ENCODE measurements around the gene FADS2.

FADS2 gene

DNA sequence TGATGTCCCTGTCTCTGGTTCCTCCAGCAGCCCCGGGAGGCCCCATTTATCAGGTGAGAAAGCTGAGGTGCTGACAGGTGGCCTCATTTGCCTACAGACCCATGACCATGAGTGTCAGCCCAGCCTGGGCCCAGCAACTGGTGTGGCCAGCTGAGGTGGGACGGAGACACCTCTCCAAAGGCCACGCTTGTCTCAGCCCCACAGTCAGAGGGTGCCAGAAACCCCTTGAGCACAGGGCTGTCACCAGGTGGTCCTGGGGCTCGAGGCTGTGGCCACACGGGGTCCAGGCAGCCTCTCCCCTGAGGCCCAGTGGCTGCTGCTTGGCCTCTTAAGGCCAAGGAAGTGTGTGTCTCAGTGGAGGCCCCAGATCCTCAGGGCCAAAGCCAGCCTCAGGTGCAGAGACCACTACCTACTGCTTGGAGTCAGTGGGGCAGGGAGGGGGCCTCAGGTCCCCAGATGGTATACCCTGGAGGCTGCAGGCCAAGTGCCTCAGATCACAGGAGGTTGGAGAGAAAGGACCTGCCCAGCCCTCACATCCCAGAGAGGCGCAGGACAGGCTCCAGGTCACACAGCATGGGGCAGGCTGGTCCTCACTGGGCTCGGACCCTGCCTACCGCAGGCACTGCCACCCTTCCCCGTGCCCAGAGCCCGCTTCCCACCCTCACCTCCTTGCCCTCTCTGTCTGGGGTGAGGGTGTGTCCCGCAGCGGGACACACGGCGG is 77.9 kb downstream of the FADS2 start:
- in situ Hi-C loops (cut with HindIII; ENCODE audit: low pct_unique_long_range_greater_than_20kb, low sequenced_read_pairs) = no loop called here
- DNase-seq (ENCODE audit: low read depth in 1 of 2, low spot score in 1 of 2) = no peak
- no peak for TF ChIP-seq JUND (IDR thresholded peaks at IDR 0.05; ENCODE audit: low read depth)

DNA sequence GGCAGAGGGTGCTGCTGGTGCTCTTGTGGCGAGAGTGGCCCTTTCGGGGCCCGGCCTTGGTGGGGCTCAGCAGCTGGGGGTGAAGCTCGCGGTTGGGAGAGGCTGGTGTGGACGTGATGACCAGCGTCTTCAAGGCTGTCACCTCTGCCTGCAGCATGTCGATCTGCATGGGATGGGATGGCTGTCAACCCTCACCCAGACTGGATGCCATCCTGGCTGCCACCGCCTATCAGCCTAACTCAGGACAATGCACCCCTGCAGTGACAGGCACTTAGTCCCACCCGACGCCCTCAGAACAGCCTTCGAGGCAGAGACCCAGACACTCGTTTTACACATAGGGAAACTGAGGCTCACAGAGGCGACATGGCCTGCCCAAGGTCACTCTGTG is 78.4 kb downstream of the FADS2 start:
- in situ Hi-C loops (cut with HindIII; ENCODE audit: low pct_unique_long_range_greater_than_20kb, low sequenced_read_pairs) = no loop called here
- TF ChIP-seq JUND (IDR thresholded peaks at IDR 0.05; ENCODE audit: low read depth) = no peak
- no peak for DNase-seq (ENCODE audit: low read depth in 1 of 2, low spot score in 1 of 2)

DNA sequence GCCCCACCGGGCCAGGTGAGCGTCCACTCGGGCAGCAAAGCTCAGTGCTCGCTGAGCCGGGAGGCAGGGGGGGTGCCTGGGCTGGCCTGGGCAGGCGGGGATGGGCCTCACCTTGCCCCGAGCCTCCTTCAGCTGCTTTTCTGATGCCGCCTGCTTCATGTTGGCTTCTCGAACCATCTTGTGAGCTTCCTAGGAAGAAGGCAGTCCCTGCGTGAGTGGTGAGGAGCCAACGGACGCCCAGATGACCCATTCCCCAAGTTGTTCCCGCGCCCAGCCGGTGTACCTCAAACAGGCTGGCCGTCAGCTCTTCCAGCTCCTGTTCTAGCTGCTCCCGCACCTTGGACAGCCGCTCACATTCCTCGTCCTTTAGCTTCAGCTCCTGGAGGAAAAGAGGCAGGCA is 79.2 kb downstream of the FADS2 start:
- no peak for DNase-seq (ENCODE audit: low read depth in 1 of 2, low spot score in 1 of 2)
- no peak for TF ChIP-seq JUND (IDR thresholded peaks at IDR 0.05; ENCODE audit: low read depth)
- in situ Hi-C loops (cut with HindIII; ENCODE audit: low pct_unique_long_range_greater_than_20kb, low sequenced_read_pairs) = no loop called here

- no peak for TF ChIP-seq JUND (IDR thresholded peaks at IDR 0.05; ENCODE audit: low read depth)
- in situ Hi-C loops (cut with HindIII; ENCODE audit: low pct_unique_long_range_greater_than_20kb, low sequenced_read_pairs) = no loop called here
- no peak for DNase-seq (ENCODE audit: low read depth in 1 of 2, low spot score in 1 of 2)
Measured at GRCh38 chr11:61907871-61908729, 80.0 kb downstream of the FADS2 start.

- no peak for TF ChIP-seq JUND (IDR thresholded peaks at IDR 0.05; ENCODE audit: low read depth)
- in situ Hi-C loops (cut with HindIII; ENCODE audit: low pct_unique_long_range_greater_than_20kb, low sequenced_read_pairs) = no loop called here
- no peak for DNase-seq (ENCODE audit: low read depth in 1 of 2, low spot score in 1 of 2)
Measured at GRCh38 chr11:61908730-61909316, 80.7 kb downstream of the FADS2 start.

DNA sequence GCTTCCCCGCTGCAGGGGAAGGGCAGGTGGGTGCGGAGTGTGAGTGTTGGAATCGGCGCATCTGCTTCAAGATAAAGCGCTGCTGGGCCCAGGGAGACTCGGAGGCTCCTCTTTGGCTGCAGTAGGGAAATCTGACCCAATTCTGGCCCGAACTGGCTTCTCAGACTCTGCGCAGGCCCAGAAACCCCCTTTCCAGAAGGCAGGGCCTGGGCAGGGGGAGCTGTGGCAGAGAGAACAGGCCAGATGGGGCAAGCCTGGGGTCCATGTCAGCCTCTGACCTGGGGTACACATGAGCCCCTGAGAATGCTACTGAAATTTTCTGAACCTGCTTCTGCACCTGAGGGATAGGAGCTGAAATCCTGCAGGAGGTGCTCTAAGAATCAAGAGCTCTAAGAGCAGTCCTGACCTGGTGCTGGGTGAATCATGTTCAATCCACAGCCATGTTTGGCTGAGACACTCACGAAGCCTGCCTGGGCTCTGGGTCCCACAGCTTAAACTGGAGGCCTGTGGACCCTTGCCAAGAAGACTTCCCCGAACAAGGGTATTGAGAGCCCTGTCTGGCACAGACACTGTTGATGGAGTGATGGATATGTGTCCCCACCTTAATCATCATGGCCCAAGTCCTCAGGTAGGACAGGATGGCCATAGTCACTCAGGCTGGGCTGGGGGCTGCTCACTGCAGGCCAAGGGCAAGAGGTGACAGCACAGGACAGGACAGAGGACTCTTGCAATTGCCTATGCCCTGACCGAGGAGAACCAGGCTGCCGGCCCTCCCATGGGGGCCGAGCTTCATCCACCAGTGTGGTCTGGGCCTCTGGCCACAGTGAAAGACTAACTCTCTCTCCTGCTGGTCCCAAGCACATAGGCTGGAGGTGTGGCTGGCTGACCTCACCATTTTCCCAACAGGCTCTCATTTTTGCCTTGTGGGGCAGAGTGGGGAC is 82.4 kb downstream of the FADS2 start:
- no peak for DNase-seq (ENCODE audit: low read depth in 1 of 2, low spot score in 1 of 2)
- TF ChIP-seq JUND (IDR thresholded peaks at IDR 0.05; ENCODE audit: low read depth) = no peak
- in situ Hi-C loops (cut with HindIII; ENCODE audit: low pct_unique_long_range_greater_than_20kb, low sequenced_read_pairs) = no loop called here

DNA sequence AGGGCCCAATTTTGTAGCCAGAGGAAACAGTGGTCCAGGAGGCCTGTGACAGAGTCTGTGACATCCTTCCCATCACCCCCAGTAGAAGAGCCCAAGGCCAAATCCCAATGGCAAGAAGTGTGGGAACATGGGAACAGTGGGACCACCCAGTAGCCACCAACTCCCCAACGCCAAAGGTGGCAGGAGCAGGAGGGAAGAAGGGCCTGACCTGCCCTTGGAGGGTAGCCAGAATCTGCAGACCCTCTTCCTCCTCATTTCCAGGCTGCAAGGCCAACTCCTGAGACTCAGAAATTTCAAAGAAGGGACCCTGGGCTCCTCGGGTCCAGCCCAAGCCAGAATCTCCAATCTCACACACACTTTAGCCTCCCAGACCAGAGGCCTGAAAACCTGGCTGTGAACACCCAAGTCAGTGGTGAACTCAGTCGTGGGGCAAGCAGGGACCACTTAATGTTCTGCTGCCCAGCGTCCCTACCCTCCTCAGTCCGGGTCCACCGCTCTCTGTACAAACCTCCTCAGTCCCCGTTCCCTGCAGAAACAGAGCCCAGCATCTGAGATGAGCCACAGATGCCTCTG is 83.1 kb downstream of the FADS2 start:
- DNase-seq (ENCODE audit: low read depth in 1 of 2, low spot score in 1 of 2) = no peak
- no peak for TF ChIP-seq JUND (IDR thresholded peaks at IDR 0.05; ENCODE audit: low read depth)
- in situ Hi-C loops (cut with HindIII; ENCODE audit: low pct_unique_long_range_greater_than_20kb, low sequenced_read_pairs) = no loop called here

DNA sequence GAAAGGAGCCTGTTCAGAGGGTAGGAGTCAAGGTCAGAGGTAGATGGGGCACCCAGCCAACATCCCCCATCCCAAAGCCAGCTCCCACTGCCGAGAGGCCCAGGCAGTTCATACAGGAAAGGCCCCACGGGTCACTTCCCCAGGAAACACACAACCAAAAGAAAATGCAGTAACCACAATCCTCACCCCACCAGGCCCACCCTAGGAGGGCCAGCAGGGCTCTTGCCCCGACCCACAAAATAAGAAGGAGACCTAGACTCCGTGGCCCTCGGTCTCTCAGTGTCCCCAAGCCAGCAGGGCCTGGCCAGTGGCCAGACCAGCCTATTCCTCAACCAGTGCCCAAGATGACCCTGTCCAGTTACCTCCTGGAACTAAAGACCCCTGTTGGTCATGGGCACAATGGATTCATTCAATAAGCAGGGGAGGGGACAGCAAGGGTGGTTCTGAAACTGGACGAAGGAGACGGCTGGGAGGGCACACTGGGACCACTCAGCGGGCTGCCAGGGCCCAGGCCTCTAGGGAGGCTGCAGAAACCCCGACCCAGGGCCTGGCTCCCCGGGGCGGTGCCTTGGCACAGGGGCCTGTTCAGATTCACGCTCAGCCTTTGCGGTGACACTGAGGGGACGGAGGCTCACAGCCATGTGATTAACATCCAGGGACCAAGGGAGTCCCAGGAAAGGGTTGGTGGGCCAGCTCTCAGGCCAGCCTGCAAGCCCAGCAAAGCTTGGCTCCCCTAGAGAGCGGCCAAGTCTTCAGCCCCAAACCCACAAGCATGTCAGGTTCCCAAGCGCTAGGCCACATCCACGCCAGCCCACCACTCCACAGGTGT is 83.8 kb downstream of the FADS2 start:
- no peak for DNase-seq (ENCODE audit: low read depth in 1 of 2, low spot score in 1 of 2)
- in situ Hi-C loops (cut with HindIII; ENCODE audit: low pct_unique_long_range_greater_than_20kb, low sequenced_read_pairs) = no loop called here

DNA sequence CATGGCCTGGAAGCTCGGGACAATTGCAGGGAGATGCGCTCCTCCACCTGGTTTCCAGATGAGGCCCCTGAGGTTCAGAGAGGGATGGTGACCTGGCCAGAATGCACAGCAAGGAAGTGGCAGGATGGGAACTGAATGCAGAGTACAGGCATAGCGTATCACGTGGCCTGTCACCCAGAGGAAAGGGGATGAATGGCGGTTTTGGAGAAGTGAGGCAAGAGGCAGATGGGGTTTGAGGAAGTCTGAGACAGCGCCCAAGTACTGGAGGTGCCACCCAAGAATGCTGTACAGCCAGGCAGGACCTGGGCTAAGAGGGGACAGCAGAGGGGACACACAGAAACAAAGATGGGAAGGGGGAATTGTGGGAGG is 84.4 kb downstream of the FADS2 start:
- in situ Hi-C loops (cut with HindIII; ENCODE audit: low pct_unique_long_range_greater_than_20kb, low sequenced_read_pairs) = no loop called here
- TF ChIP-seq JUND (IDR thresholded peaks at IDR 0.05; ENCODE audit: low read depth) = no peak
- DNase-seq (ENCODE audit: low read depth in 1 of 2, low spot score in 1 of 2) = no peak

More for the DNA sequence above, 83.8 kb downstream of the FADS2 start:
- no peak for TF ChIP-seq JUND (IDR thresholded peaks at IDR 0.05; ENCODE audit: low read depth)

DNA sequence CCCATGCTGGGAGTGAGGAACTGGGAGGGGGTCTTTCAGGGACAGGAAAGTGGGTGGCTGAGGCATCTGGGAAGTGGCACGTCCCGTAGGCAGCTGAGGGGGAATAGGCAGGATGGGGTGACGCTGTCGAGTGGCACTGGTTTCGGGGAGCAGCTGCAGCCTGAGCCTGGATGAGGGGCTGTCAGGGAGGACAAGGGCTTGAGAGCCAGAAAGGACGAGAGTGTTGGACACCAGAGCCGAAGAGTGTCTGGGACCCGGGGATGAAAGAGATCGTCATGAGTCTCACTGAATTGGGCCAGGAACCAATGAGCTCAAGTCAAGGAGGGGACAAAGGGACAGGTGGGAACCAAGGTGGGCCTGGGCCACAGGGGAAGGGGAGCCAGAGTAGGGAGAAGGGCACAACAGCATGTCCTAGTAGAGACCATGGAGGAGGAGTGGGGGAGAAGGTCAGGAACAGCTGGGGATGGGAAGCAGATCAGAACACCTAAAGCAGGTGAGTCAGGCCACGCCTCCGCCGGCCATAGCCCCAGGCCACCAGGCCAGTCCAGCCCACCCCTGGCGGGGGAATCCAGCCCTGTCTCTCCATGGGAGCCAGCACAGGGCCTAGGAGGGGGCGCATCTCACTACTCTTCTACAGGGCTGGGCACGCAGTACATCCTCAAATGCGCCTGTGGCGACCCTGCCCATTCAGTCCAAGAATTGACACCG is 85.0 kb downstream of the FADS2 start:
- DNase-seq (ENCODE audit: low read depth in 1 of 2, low spot score in 1 of 2) = no peak
- TF ChIP-seq JUND (IDR thresholded peaks at IDR 0.05; ENCODE audit: low read depth) = no peak
- in situ Hi-C loops (cut with HindIII; ENCODE audit: low pct_unique_long_range_greater_than_20kb, low sequenced_read_pairs) = no loop called here
